ENCODE data around the gene SMCO3.

Gene SMCO3

DNA sequence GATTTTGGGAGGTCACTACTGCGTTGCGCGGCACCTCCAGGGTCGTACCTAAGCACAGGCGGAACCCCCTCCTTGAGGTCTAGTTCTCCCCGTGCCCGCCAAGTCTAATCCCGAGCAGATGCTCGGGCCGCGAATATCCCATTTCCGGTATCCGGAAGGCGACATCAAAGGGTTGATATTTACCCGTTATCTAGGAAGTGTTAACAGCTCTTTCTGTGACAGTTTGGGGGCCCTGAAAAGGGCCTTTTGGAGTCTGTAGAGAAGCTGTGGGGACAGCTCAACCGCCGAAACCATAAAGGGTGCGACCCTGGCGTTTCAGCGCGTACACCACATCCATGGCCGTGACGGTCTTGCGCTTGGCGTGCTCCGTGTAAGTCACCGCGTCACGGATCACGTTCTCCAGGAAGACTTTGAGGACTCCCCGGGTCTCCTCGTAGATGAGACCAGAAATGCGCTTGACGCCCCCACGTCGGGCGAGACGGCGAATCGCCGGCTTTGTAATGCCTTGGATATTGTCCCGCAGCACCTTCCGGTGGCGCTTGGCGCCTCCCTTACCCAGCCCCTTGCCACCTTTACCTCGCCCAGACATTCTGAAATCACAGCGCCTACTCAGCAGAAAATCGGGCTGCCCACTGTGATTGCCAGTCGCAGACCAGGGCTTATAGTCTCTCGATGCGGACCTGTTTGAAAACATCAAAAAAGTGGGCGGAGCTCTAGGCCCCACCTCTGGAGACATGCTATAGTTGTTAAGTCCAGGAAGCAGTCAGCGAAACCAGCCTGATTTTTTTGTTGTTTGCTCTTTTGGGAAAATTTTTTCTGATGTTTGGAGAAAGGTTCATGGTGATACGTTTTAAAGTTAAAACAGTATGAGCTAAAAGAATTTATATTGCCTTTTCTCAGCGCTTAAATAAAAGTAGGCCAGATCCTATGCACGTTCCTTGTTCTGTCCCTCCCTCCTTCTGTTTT is 43.2 kb downstream of the SMCO3 start (continued):
- TF ChIP-seq ZNF791 (tag by site-specific recombination; IDR thresholded peaks at IDR 0.05) (no peak), ZNF23 (tag by site-specific recombination; IDR thresholded peaks at IDR 0.05; ENCODE audit: borderline replicate concordance) (no peak), ZNF777 (tag by site-specific recombination; IDR thresholded peaks at IDR 0.05; ENCODE audit: borderline replicate concordance) (0 out of 2 replicates have a peak, but pooled peaks have one; percentile 61), OSR2 (tag by site-specific recombination; IDR thresholded peaks at IDR 0.05) (no peak), ZBTB8A (tag by site-specific recombination; IDR thresholded peaks at IDR 0.05) (peak; percentile 84), ZNF529 (tag by site-specific recombination; IDR thresholded peaks at IDR 0.05; ENCODE audit: insufficient replicate concordance) (no peak), ZSCAN30 (tag by site-specific recombination; IDR thresholded peaks at IDR 0.05) (peak; percentile 72), ZFP3 (tag by site-specific recombination; IDR thresholded peaks at IDR 0.05; ENCODE audit: low read depth) (no peak), ZNF544 (tag by site-specific recombination; IDR thresholded peaks at IDR 0.05) (no peak), ZNF354C (tag by site-specific recombination; IDR thresholded peaks at IDR 0.05; ENCODE audit: borderline replicate concordance, low read depth) (no peak), ZEB2 (tag by site-specific recombination; IDR thresholded peaks at IDR 0.05) (peak; percentile 64), ZNF426 (tag by site-specific recombination; IDR thresholded peaks at IDR 0.05) (no peak), ZNF707 (tag by site-specific recombination; IDR thresholded peaks at IDR 0.05) (no peak), ZNF610 (tag by site-specific recombination; IDR thresholded peaks at IDR 0.05; ENCODE audit: borderline replicate concordance) (no peak), ZNF274 (IDR thresholded peaks at IDR 0.05; ENCODE audit: low read length) (no peak), ZNF274 (tag by site-specific recombination; IDR thresholded peaks at IDR 0.05; ENCODE audit: borderline replicate concordance) (no peak), KLF8 (tag by site-specific recombination; IDR thresholded peaks at IDR 0.05) (peak; percentile 85), ZBTB17 (tag by site-specific recombination; IDR thresholded peaks at IDR 0.05) (peak; percentile 61; the same call in 1 of the 2 replicates), ZNF629 (tag by site-specific recombination; IDR thresholded peaks at IDR 0.05) (peak; percentile 63), ZBTB20 (tag by site-specific recombination; IDR thresholded peaks at IDR 0.05) (peak; percentile 10; the same call in 1 of the 2 replicates)
- TF ChIP-seq, protein P1, sequence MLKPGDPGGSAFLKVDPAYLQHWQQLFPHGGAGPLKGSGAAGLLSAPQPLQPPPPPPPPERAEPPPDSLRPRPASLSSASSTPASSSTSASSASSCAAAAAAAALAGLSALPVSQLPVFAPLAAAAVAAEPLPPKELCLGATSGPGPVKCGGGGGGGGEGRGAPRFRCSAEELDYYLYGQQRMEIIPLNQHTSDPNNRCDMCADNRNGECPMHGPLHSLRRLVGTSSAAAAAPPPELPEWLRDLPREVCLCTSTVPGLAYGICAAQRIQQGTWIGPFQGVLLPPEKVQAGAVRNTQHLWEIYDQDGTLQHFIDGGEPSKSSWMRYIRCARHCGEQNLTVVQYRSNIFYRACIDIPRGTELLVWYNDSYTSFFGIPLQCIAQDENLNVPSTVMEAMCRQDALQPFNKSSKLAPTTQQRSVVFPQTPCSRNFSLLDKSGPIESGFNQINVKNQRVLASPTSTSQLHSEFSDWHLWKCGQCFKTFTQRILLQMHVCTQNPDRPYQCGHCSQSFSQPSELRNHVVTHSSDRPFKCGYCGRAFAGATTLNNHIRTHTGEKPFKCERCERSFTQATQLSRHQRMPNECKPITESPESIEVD (tag by site-specific recombination; IDR thresholded peaks at IDR 0.05): no peak
- TF ChIP-seq, protein P2, sequence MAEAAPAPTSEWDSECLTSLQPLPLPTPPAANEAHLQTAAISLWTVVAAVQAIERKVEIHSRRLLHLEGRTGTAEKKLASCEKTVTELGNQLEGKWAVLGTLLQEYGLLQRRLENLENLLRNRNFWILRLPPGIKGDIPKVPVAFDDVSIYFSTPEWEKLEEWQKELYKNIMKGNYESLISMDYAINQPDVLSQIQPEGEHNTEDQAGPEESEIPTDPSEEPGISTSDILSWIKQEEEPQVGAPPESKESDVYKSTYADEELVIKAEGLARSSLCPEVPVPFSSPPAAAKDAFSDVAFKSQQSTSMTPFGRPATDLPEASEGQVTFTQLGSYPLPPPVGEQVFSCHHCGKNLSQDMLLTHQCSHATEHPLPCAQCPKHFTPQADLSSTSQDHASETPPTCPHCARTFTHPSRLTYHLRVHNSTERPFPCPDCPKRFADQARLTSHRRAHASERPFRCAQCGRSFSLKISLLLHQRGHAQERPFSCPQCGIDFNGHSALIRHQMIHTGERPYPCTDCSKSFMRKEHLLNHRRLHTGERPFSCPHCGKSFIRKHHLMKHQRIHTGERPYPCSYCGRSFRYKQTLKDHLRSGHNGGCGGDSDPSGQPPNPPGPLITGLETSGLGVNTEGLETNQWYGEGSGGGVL (tag by site-specific recombination; IDR thresholded peaks at IDR 0.05): no peak
- TF ChIP-seq, protein P3, sequence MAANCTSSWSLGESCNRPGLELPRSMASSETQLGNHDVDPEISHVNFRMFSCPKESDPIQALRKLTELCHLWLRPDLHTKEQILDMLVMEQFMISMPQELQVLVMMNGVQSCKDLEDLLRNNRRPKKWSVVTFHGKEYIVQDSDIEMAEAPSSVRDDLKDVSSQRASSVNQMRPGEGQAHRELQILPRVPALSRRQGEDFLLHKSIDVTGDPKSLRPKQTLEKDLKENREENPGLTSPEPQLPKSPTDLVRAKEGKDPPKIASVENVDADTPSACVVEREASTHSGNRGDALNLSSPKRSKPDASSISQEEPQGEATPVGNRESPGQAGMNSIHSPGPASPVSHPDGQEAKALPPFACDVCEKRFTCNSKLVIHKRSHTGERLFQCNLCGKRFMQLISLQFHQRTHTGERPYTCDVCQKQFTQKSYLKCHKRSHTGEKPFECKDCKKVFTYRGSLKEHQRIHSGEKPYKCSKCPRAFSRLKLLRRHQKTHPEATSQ (tag by site-specific recombination; IDR thresholded peaks at IDR 0.05): no peak
- TF ChIP-seq, protein P4, sequence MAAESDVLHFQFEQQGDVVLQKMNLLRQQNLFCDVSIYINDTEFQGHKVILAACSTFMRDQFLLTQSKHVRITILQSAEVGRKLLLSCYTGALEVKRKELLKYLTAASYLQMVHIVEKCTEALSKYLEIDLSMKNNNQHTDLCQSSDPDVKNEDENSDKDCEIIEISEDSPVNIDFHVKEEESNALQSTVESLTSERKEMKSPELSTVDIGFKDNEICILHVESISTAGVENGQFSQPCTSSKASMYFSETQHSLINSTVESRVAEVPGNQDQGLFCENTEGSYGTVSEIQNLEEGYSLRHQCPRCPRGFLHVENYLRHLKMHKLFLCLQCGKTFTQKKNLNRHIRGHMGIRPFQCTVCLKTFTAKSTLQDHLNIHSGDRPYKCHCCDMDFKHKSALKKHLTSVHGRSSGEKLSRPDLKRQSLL (tag by site-specific recombination; IDR thresholded peaks at IDR 0.05): no peak
- TF ChIP-seq, protein P5, sequence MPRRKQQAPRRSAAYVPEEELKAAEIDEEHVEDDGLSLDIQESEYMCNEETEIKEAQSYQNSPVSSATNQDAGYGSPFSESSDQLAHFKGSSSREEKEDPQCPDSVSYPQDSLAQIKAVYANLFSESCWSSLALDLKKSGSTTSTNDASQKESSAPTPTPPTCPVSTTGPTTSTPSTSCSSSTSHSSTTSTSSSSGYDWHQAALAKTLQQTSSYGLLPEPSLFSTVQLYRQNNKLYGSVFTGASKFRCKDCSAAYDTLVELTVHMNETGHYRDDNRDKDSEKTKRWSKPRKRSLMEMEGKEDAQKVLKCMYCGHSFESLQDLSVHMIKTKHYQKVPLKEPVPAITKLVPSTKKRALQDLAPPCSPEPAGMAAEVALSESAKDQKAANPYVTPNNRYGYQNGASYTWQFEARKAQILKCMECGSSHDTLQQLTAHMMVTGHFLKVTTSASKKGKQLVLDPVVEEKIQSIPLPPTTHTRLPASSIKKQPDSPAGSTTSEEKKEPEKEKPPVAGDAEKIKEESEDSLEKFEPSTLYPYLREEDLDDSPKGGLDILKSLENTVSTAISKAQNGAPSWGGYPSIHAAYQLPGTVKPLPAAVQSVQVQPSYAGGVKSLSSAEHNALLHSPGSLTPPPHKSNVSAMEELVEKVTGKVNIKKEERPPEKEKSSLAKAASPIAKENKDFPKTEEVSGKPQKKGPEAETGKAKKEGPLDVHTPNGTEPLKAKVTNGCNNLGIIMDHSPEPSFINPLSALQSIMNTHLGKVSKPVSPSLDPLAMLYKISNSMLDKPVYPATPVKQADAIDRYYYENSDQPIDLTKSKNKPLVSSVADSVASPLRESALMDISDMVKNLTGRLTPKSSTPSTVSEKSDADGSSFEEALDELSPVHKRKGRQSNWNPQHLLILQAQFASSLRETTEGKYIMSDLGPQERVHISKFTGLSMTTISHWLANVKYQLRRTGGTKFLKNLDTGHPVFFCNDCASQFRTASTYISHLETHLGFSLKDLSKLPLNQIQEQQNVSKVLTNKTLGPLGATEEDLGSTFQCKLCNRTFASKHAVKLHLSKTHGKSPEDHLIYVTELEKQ (tag by site-specific recombination; IDR thresholded peaks at IDR 0.05; ENCODE audit: borderline replicate concordance): peak; percentile 30; the same call in 1 of the 2 replicates
- TF ChIP-seq, protein P6, sequence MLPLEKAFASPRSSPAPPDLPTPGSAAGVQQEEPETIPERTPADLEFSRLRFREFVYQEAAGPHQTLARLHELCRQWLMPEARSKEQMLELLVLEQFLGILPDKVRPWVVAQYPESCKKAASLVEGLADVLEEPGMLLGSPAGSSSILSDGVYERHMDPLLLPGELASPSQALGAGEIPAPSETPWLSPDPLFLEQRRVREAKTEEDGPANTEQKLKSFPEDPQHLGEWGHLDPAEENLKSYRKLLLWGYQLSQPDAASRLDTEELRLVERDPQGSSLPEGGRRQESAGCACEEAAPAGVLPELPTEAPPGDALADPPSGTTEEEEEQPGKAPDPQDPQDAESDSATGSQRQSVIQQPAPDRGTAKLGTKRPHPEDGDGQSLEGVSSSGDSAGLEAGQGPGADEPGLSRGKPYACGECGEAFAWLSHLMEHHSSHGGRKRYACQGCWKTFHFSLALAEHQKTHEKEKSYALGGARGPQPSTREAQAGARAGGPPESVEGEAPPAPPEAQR (tag by site-specific recombination; IDR thresholded peaks at IDR 0.05): no peak

All from HEK293 (cell line).